OCI-M2 (cell line): ENCODE results near the gene COQ10A.

Experiments used
- DNase-seq: peaks from one replicate; lab custom pipeline; 2025; ENCODE audit not compliant: unreplicated experiment; lab: John Stamatoyannopoulos, UW

The COQ10A gene

GRCh38 chr12:56311003-56311402, 44.3 kb downstream of the COQ10A start:
- DNase-seq, result no peak

- no peak for DNase-seq
Measured at GRCh38 chr12:56315249-56315621, 48.5 kb downstream of the COQ10A start.

- DNase-seq, result peak; percentile 73
Measured at GRCh38 chr12:56315622-56316473, 49.1 kb downstream of the COQ10A start, which contains the start of gene CNPY2. Gene CNPY2 (minus strand): TSS chr12:56315988. CDS start chr12:56315217, 771 bp downstream.

- no peak for DNase-seq
Measured at GRCh38 chr12:56317675-56318074, 50.9 kb downstream of the COQ10A start.
